Limb (tissue), 2 donors: ENCODE results near the gene NEDD4.
"Not testable (repeated sequence)": the region's sequence is repeated elsewhere in the genome, so short reads cannot be mapped to it uniquely, and the experiment has no call there.

Experiments used
- DNase-seq, 2 donors: peaks; one replicate each; pipeline ENCODE4 v3.0.0-alpha.2; 2016; ENCODE audit errors: extremely low spot score in 2 of 2

The NEDD4 gene

GRCh38 chr15:55959744-55960447 lies 33.5 kb downstream of the NEDD4 start:
- DNase-seq = no peak

- no peak for DNase-seq
Measured at GRCh38 chr15:55958349-55958748, 35.1 kb downstream of the NEDD4 start.

- no peak for DNase-seq
Measured at GRCh38 chr15:55954862-55955605, 38.4 kb downstream of the NEDD4 start.

- not testable (repeated sequence) for DNase-seq
Measured at GRCh38 chr15:55952501-55953274, 40.7 kb downstream of the NEDD4 start.

GRCh38 chr15:55944606-55945005 lies 48.8 kb downstream of the NEDD4 start:
- DNase-seq = not testable (repeated sequence)

- DNase-seq = no peak
Measured at GRCh38 chr15:55942332-55942731, 51.1 kb downstream of the NEDD4 start.

GRCh38 chr15:55937040-55937439 lies 56.4 kb downstream of the NEDD4 start:
- no peak for DNase-seq

GRCh38 chr15:55928955-55929354 lies 64.5 kb downstream of the NEDD4 start:
- DNase-seq = no peak

- DNase-seq = no peak
Measured at GRCh38 chr15:55921744-55922143, 71.7 kb downstream of the NEDD4 start.

GRCh38 chr15:55917881-55918296 lies 75.5 kb downstream of the NEDD4 start:
- peak in 1 of 2 donors; percentile 66 for DNase-seq

- no peak for DNase-seq
Measured at GRCh38 chr15:55916666-55917409, 76.6 kb downstream of the NEDD4 start.

GRCh38 chr15:55915876-55916567 lies 77.4 kb downstream of the NEDD4 start:
- no peak for DNase-seq

- DNase-seq = no peak
Measured at GRCh38 chr15:55915221-55915620, 78.2 kb downstream of the NEDD4 start.

GRCh38 chr15:55914446-55914845 lies 79.0 kb downstream of the NEDD4 start:
- no peak for DNase-seq

GRCh38 chr15:55912982-55913381 lies 80.4 kb downstream of the NEDD4 start:
- DNase-seq = no peak

GRCh38 chr15:55909036-55909811 lies 84.2 kb downstream of the NEDD4 start:
- DNase-seq = no peak

GRCh38 chr15:55907797-55908196 lies 85.6 kb downstream of the NEDD4 start:
- no peak for DNase-seq

GRCh38 chr15:55902981-55903380 lies 90.4 kb downstream of the NEDD4 start:
- no peak for DNase-seq

- DNase-seq = no peak
Measured at GRCh38 chr15:55900019-55900418, 93.4 kb downstream of the NEDD4 start.

- DNase-seq = no peak
Measured at GRCh38 chr15:55899537-55899936, 93.9 kb downstream of the NEDD4 start.
